ENCODE results near the gene SPAG8. TPM values are rescaled to one million over a fixed set of nuclear protein-coding genes. Genes with fewer than 3 reads are reported as not detected.

SPAG8 gene
- total and polyA plus RNA-seq, 2 experiments from 2014 or later, result 0.45 TPM

GRCh38 chr9:35828716-35829083, 16.6 kb upstream of the SPAG8 start, which contains the start of gene FAM221B:
FAM221B (minus strand) TSS chr9:35828732; CDS start chr9:35826161, 2,571 bp downstream.
- Histone ChIP-seq H3K27ac (ENCODE audit: low read depth) (peak within 1 kb of the TSS; percentile 95), H4K20me1 (replicated peaks; ENCODE audit: insufficient read depth) (no peaks in the 10 kb centered on the region), H3K4me3 (peak within 1 kb of the TSS; percentile 88), H3K27me3 (ENCODE audit: insufficient read depth) (no peaks in the 10 kb centered on the region), H3K9me2 (ENCODE audit: insufficient read depth) (no peaks in the 10 kb centered on the region), H3K36me3 (ENCODE audit: insufficient read depth) (no peaks in the 10 kb centered on the region), H3K4me1 (ENCODE audit: insufficient read depth) (peaks cover 15% of the 10 kb centered on the region), H2AFZ (peak within 1 kb of the TSS; percentile 100), H3K4me2 (peak within 1 kb of the TSS; percentile 99), H3K79me2 (replicated peaks; ENCODE audit: insufficient read depth) (no peaks in the 10 kb centered on the region), H3F3A (replicated peaks; ENCODE audit: low read depth) (0 out of 2 replicates have a peak, but pooled peaks cover 6% of the 10 kb centered on the region)
- Mint-ChIP-seq H3K9me3 (no peaks in the 10 kb centered on the region; the same call in 2 of the 3 replicates), H3K4me3 (peak within 1 kb of the TSS; percentile 85), H3K27ac (peak within 1 kb of the TSS; percentile 87), H3K36me3 (ENCODE audit: low read depth) (no peaks in the 10 kb centered on the region), H3K27me3 (ENCODE audit: insufficient read depth, low read depth, poor library complexity) (peaks cover 11% of the 10 kb centered on the region), H3K4me1 (peaks cover 25% of the 10 kb centered on the region)
- DNase-seq (ENCODE audit: low spot score) (peak; percentile 93), ATAC-seq (peak; percentile 58)
- TF ChIP-seq STAT1 (IDR thresholded peaks at IDR 0.05; ENCODE audit: unreplicated experiment), result no peak
- no peak for TF ChIP-seq NANOG (IDR thresholded peaks at IDR 0.05; ENCODE audit: borderline replicate concordance)
- no peak for TF ChIP-seq ETS1 (IDR thresholded peaks at IDR 0.05)
- TF ChIP-seq POLR2AphosphoS5 (IDR thresholded peaks at IDR 0.05; ENCODE audit: low read depth), result no peak; the same call in 1 of the 2 replicates
- no peak for TF ChIP-seq EZH2 (IDR thresholded peaks at IDR 0.05; ENCODE audit: low read depth, unreplicated experiment)
- TF ChIP-seq JUNB (IDR thresholded peaks at IDR 0.05; ENCODE audit: unreplicated experiment), result no peak
- TF ChIP-seq EZH2phosphoT487 (IDR thresholded peaks at IDR 0.05; ENCODE audit: unreplicated experiment), result no peak

- Histone ChIP-seq H3K36me3 (ENCODE audit: insufficient read depth) (no peaks in the 10 kb centered on the region), H4K20me1 (replicated peaks; ENCODE audit: insufficient read depth) (no peaks in the 10 kb centered on the region), H3F3A (replicated peaks; ENCODE audit: low read depth) (0 out of 2 replicates have a peak, but pooled peaks cover 6% of the 10 kb centered on the region), H3K9me2 (ENCODE audit: insufficient read depth) (no peaks in the 10 kb centered on the region), H3K79me2 (replicated peaks; ENCODE audit: insufficient read depth) (no peaks in the 10 kb centered on the region), H3K4me1 (ENCODE audit: insufficient read depth) (peaks cover 26% of the 10 kb centered on the region), H3K27me3 (ENCODE audit: insufficient read depth) (no peaks in the 10 kb centered on the region), H2AFZ (no peak overlapping the region), H3K4me3 (no peak overlapping the region), H3K27ac (ENCODE audit: low read depth) (no peak overlapping the region), H3K4me2 (no peak overlapping the region)
- no peak for ATAC-seq
- Mint-ChIP-seq H3K36me3 (ENCODE audit: low read depth) (no peaks in the 10 kb centered on the region), H3K9me3 (no peaks in the 10 kb centered on the region; the same call in 2 of the 3 replicates), H3K27me3 (ENCODE audit: insufficient read depth, low read depth, poor library complexity) (peaks cover 9% of the 10 kb centered on the region), H3K4me1 (peaks cover 32% of the 10 kb centered on the region), H3K27ac (no peak overlapping the region; the same call in 1 of the 2 replicates), H3K4me3 (peak overlapping the region; percentile 29; the same call in 1 of the 3 replicates)
- no peak for DNase-seq (ENCODE audit: low spot score)
- TF ChIP-seq STAT1 (IDR thresholded peaks at IDR 0.05; ENCODE audit: unreplicated experiment), result no peak
- no peak for TF ChIP-seq CTCF (conservative IDR thresholded peaks at IDR 0.05; ENCODE audit: low read depth in 2 of 2)
- no peak for TF ChIP-seq ZNF462 (CRISPR knock-in tag; IDR thresholded peaks at IDR 0.05)
- TF ChIP-seq EZH2phosphoT487 (IDR thresholded peaks at IDR 0.05; ENCODE audit: unreplicated experiment), result no peak
- TF ChIP-seq POLR2AphosphoS5 (IDR thresholded peaks at IDR 0.05; ENCODE audit: low read depth), result no peak
These were observed 15.4 kb upstream of the SPAG8 start for GRCh38 chr9:35827486-35827885.

Measured in GM23338 (cell line).